Brain microvascular endothelial cell (primary cell): Measurements from ENCODE around the gene CCDC159.
"Not testable (repeated sequence)": the region's sequence is repeated elsewhere in the genome, so short reads cannot be mapped to it uniquely, and the experiment has no call there.

Experiments used
- DNase-seq: peaks from one replicate; pipeline ENCODE4 v3.0.0-alpha.2; 2020
- H3K27ac ChIP-seq: fragments of 250-450 bp; sonication (Bioruptor Pico); 2 replicates; pipeline ENCODE4 v1.5.1; 2020; ENCODE audit warnings: mild to moderate bottlenecking, moderate library complexity
- H3K27me3 ChIP-seq: fragments of 250-450 bp; sonication (Bioruptor Pico); replicated peaks from 2 replicates; pipeline ENCODE4 v1.5.1; 2020; ENCODE audit warnings: mild to moderate bottlenecking
- H3K36me3 ChIP-seq: fragments of 250-450 bp; sonication (Bioruptor Pico); replicated peaks from 2 replicates; pipeline ENCODE4 v1.5.1; 2020; ENCODE audit warnings: mild to moderate bottlenecking
- H3K4me3 ChIP-seq: 2 replicates; pipeline ENCODE4 v1.5.1; 2011; ENCODE audit warnings: low read depth, mild to moderate bottlenecking, control low read depth, low read length, moderate library complexity
- CTCF ChIP-seq: IDR thresholded peaks from 2 replicates; pipeline ENCODE4 v1.5.1; 2011; ENCODE audit warnings: low read depth, mild to moderate bottlenecking, moderate library complexity, low read length, control low read depth, inconsistent platforms; ENCODE audit errors: missing control alignments
- in situ Hi-C: cut with HindIII; loops from 2 replicates; pipeline ENCODE4 v1.10.0; 2017; ENCODE audit warnings: low sequenced_read_pairs, low pct_ligation_motif_present

CCDC159 gene

GRCh38 chr19:11345122-11345803 lies 1.1 kb upstream of the CCDC159 start:
- in situ Hi-C loops, result no loop called here
- Histone ChIP-seq H3K4me3 (peak overlapping the region; percentile 82), H3K27me3 (no peaks in the 10 kb centered on the region), H3K36me3 (no peaks in the 10 kb centered on the region), H3K27ac (no peak overlapping the region)
- no peak for TF ChIP-seq CTCF
- DNase-seq, result no peak

DNA sequence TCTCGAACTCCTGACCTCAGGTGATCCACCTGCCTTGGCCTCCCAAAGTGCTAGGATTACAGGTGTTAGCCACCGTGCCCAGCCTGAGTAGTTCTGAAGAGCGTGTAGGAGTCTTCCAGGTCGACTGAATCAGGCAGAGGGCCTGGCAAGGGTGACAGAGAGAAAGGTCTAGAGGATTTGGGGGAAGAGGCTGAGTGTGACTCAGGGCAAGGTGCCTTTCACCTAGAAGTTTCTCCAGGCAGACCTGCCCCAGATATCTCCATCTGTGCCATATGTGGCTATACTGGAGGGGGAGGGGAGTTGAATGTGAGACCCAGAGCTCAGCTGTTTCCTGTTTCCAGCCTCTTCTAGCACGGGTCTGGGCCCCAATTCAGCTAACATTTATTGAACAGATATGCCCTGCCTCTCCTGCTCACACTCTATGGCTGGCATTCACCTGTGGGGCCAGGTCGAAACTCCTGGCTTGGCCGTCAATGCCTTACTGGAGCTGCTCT lies 1.3 kb downstream of the CCDC159 start:
- in situ Hi-C loops, result no loop called here
- Histone ChIP-seq H3K27ac (no peak overlapping the region), H3K4me3 (no peak overlapping the region), H3K27me3 (no peaks in the 10 kb centered on the region), H3K36me3 (no peaks in the 10 kb centered on the region)
- no peak for TF ChIP-seq CTCF
- DNase-seq, result no peak

DNA sequence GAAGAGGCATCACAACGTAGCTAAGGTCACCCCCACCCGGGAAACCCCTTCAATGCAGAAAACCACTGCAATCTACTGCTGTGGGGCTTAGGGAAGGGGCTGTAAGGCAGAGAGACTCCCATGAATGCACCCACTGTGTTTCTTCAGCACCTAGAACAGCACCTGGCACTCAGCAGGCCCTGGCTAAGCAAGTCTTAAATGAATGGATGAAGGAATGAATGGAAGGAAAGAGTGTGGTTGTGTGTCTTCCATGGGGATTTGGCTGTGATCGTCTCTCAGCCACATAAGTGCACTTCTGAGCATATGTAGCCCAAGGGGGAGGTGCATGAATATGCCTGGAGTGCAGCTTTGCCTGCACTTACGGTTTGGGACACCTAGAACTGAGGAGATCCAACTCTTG lies 2.9 kb downstream of the CCDC159 start:
- in situ Hi-C loops, result no loop called here
- DNase-seq, result no peak
- H3K36me3 ChIP-seq, result no peaks in the 10 kb centered on the region
- TF ChIP-seq CTCF, result no peak
- H3K27me3 ChIP-seq, result no peaks in the 10 kb centered on the region
- H3K4me3 ChIP-seq, result no peak overlapping the region
- no peak overlapping the region for H3K27ac ChIP-seq

DNA sequence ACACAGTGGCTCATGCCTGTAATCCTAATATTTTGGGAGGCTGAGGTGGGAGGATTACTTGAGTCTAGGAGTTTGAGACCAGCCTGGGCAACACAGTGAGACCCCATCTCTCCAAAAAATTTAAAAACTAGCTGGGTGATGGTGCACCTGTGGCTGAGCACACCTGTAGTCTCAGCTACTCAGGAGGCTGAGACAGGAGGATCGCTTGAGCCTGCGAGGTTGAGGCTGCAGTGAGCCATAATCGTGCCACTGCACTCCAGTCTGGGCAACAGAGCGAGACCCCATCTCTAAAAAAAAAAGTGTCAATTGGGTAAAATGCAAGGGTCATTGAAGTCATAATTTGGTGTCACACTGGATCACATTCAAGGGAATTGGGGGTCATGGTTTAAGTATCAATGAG lies 7.8 kb downstream of the CCDC159 start:
- DNase-seq, H3K36me3 ChIP-seq, in situ Hi-C loops, H3K4me3 ChIP-seq, H3K27ac ChIP-seq, H3K27me3 ChIP-seq: not testable (repeated sequence)

- no peak within 1 kb of the TSS for H3K27ac ChIP-seq
- H3K4me3 ChIP-seq, result peak within 1 kb of the TSS; percentile 64
- DNase-seq, result peak; percentile 92
- peaks cover 6% of the 10 kb centered on the region for H3K36me3 ChIP-seq
- no peaks in the 10 kb centered on the region for H3K27me3 ChIP-seq
- in situ Hi-C loops, result no loop called here
- no peak for TF ChIP-seq CTCF
Observed at GRCh38 chr19:11355160-11356073, 9.1 kb downstream of the CCDC159 start, which contains the start of gene PLPPR2. Gene PLPPR2, plus strand, starts transcription at chr19:11355432. Its CDS starts 2,242 bp downstream, at chr19:11357674.

- Histone ChIP-seq H3K27ac (no peak overlapping the region), H3K4me3 (peak overlapping the region; percentile 64), H3K27me3 (no peaks in the 10 kb centered on the region), H3K36me3 (peaks cover 7% of the 10 kb centered on the region)
- DNase-seq, result no peak
- TF ChIP-seq CTCF, result no peak
- in situ Hi-C loops, result no loop called here
Observed at GRCh38 chr19:11356074-11356397, 9.7 kb downstream of the CCDC159 start.
